ENCODE results near the gene KRTAP3-3.

KRTAP3-3 gene

DNA sequence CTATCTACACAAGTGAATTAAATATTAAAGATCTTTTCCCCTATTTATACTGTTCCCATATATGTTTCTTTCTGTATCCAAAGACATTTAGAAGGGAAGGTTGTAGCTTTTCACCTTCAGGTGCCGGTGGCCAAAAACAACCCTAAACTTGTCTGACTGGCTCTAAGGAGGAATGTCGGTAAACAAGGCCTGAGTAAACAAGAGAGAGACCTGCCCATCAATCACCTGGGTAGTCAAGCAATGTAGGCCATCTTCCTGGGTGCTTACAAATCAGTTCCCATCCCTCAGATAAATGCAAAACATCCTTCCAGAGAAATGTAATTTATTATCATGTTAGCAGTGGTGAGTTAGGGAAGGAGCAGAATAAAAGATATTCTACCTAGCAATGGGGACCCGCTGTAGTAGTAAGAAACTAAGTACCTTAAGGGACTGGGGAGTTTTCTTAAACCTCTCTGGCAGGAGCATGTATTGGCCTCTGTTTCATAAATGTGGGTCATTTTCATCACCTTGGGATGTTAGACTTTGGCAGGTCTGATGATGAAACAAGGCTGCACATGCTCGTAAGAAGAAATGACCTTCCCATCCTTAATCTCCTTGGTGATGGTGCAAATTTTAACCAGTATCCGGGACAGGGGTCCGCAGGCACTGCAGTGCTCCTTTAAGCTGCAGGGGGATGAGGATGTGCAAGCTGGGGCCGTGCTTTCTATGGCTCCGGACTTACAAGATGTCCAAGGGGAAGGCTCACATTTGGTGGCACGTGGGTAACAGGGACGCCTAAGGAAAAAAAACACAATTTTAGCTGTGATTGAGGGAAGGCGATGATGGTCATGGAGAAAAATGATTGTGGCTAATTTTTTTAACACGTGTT lies 35.6 kb downstream of the KRTAP3-3 start:
- no peak for DNase-seq (ENCODE audit: low read depth, low spot score)

DNA sequence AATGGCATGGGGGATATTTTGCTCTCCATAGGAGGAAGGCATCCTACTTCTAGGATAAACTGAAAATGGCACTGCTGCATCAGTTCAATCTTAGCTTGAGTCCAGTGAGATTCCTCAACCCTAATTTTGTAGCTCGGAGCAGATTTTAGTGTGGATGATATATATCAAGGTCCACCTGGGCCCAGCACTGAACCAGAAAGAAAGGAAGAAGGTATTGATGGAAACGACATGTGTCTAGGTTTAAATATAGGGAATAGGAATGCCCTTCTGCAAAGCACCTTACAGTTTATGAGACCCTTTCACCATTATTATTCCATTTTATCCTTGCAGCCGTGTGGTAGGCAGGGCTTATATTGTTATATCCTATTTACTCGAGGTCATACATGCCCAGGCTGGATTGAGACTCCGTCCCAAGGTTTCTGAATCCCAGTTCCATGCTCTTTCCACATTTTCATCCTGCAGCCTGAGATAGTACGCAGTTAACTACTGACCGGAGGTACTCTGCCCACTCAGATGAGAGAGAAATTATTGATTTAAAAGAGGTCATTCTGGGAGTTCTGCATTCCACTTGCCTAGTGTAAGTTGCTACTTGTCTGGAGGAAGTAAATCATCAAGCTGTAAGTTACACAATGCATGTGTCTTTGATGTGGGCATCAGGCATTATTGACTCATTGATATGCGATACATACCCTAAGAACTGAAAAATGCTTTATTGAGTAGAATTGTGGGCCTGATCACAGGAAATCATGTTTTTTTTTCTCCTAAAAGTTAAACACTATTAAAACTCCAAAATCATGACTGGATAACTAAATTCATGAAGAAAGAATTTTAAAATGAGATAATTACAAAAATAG lies 37.3 kb downstream of the KRTAP3-3 start:
- DNase-seq (ENCODE audit: low read depth, low spot score) = peak; percentile 70

DNA sequence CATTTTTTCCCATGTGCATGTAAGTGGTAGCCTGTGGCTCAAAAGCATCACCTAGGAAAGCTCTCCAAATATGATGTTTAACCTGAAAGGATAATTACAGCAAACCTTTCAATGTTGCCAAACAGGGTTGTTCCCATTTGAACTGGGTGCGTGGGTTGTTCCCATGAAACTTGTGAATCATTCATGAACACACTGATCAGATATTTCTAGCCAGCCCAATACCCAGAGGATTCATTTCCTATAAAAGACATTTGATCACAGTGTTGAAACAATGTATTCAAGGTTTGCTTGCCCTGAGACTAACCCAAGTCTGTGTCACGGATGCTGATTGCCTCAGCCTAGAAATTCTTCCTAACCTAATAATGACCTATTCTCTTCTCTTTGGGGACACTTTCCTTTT lies 40.1 kb downstream of the KRTAP3-3 start:
- DNase-seq (ENCODE audit: low read depth, low spot score) = peak; percentile 41

DNA sequence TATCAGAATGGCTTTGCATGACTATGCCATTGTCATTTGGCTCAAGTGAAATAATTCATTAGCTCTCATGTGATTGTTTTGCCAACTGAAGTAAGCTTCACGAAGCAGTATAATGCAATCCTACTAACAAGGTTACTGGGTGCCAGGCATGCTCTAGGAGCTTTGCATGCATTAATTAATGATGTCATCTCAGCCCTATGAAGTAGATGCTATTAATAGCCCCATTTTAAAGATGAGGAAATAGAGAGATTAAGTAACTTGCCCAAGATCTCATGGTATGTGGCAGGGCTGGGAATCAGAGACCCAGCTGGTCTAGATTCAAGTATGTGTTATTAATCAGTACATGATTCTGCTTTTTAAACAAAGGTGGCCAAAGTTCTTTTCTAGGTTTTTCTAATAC lies 41.3 kb downstream of the KRTAP3-3 start:
- DNase-seq (ENCODE audit: low read depth, low spot score) = peak; percentile 75

DNA sequence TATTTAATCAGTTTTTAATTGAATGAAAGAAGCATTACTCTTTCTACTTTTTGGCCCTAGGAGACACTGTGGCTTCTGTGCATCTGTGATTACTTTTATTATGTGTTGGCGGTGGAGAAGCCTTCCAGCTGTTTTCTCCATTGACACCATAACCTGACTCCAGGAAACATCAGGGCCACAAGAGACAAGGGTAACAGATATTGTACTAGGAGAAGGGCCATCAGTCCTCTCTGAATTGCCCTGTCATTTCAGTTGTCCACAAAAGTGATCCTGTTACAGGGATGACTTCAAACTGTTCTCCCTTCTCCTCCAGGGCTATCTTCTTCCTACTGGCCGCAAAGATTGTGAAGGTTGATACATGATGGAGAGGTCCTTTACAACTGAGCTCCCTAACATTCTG lies 41.8 kb downstream of the KRTAP3-3 start:
- DNase-seq (ENCODE audit: low read depth, low spot score) = no peak

DNA sequence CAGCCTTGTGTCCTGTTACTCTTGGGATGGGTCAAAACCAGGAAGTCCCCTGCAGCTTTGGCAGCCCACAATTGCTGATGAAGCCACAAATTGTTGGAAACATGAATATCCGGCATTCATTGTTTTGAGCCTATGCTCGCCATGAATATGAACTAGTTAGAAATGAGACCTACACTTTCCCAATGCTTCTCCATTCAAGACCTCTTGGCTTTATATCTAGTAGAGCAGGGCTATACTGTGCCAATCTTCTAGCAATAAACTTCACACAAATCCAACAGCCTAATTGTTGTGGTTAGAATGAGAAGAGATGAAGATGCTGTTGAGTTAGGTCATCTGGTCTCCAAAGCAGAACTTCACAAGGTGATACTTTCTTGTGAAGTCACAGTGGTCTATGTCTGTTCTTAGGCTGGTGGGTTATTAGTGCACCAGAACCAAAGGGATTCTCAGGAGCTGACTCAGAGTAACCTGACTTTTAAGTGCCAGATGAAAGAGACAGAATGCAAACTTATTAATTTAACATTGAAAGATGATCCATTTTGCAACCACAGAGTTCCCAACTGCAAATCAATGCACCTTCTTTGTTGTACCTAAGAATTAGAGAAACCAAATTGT lies 42.8 kb downstream of the KRTAP3-3 start:
- DNase-seq (ENCODE audit: low read depth, low spot score) = no peak

DNA sequence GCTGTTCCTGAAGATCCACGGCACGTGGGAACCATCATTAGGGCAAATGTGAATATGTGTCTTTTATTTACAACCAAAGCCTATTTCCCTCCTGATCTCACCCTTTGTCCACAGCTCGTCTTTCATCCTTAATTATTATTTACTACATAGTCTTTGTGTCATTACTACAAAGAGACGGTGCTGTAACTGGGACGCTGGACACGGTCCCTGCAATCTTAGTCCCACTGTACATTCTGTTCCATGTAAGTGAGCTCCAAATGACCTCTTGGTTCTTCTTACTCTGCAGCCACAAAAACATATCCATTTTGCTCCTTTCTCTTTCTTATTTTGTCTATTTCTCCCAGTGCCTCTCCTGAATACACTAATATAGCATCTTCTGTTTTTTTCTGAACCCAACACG lies 43.8 kb downstream of the KRTAP3-3 start:
- DNase-seq (ENCODE audit: low read depth, low spot score) = no peak

DNA sequence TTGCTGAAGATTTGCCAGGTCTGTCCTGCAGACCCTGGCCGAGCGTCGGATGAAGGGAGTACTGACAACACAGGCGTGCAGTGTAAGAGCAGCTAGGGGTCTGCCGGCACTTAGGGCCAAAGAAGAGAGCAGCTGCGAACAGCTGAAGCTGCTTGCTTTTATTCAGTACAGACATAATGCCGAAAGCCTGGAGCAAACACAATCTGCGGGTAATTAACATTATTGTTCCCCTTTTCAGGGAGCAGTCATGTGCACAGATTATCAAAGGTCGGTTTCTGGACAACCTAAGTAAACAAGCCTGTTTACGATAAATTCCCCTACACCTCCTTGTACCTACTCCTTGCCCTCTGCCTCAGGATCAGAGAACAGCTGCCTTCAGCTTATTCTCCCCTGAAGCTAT lies 44.5 kb downstream of the KRTAP3-3 start:
- peak; percentile 26 for DNase-seq (ENCODE audit: low read depth, low spot score)

DNA sequence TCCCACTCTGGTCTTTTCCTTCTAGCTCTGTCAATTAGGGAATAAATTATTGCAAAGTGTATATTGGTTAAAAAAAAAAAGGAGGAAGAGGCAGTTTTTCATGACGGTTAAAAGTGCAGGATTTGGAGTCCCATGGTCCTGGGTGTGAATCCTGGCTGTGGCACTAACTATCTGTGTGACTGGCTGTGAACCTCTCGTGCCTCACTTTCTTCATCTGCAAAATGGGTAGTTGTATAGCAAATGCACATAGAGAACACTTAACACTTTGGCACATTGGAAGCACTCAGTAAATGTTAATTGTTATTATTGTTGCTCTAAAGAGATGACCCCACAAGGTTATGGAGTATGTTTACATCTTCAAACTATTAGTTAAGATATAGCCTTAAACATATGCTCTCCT lies 46.0 kb downstream of the KRTAP3-3 start:
- DNase-seq (ENCODE audit: low read depth, low spot score) = no peak

DNA sequence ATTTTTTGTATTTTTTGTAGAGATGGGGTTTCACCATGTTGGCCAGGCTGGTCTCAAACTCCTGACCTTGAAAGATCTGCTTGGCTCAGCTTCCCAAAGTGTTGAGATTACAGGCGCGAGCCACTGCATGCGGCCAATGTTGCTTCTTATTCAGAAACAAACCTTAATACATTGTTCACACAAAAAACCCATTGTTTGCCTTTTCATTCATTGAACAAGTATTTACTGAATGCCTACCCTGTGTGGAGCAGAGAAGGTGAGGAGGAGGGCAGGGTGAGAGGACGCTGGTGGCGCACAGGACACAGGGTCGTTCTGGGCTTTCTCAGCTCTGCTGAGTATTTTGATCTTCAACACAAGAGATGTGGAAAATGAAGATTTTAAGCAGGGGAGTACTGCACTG lies 48.5 kb downstream of the KRTAP3-3 start:
- no peak for DNase-seq (ENCODE audit: low read depth, low spot score)

DNA sequence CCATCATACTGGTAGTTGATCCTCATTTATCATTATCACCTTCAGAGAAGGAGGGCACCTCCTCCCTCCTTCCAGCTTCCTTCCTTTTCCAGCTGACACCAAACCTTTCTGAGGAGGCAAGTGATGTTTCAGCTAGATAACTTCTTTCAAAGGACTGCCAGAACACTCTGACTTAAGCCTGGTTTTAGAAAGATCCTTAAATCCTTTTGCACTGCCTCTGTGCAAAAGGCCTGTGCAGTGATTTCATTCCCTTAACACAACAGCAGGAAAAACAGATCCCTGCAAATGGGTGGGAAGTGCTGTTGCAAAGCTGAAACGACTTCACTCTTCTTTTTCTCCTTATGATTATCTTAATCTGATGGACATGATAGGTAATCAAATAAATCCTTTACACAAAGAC lies 49.4 kb downstream of the KRTAP3-3 start:
- no peak for DNase-seq (ENCODE audit: low read depth, low spot score)

All from astrocyte of the hippocampus (primary cell).